ENCODE results near the gene PWP2. TPM values are rescaled to one million over a fixed set of nuclear protein-coding genes. Genes with fewer than 3 reads are reported as not detected.

Gene PWP2
- total and polyA plus RNA-seq, 10 of the 15 experiments (the other 5 are each of a cell fraction or from before 2014, with no cell fraction given) = 0.03 to 9.4 (median 2.0) TPM

DNA sequence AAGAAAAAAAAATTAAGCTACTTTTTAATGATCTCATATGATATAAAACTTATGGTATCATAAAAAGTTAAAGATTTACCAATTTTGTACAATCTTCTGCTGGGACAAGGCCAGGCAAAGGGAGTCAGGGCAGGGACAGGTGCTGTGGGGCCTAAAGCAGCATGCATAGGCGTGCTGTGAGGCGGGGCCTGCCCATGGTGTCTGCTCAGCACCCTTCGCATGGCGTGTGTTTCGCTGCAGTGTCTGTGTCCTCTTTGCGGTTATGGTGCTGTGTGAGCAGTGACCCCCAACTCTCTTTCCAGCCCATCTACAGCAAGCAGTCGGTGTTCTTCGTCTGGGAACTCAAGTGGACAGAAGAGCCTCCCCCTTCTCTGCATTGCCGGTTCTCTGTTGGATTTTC lies 13.4 kb upstream of the PWP2 start:
- no peak for TF ChIP-seq IKZF2 (IDR thresholded peaks at IDR 0.05)
- TF ChIP-seq NBN (IDR thresholded peaks at IDR 0.05) = no peak
- TF ChIP-seq RAD51 (IDR thresholded peaks at IDR 0.05) = no peak
- no peak for TF ChIP-seq MYB (IDR thresholded peaks at IDR 0.05; ENCODE audit: borderline replicate concordance, low read depth, low read length)
- TF ChIP-seq, protein P1, sequence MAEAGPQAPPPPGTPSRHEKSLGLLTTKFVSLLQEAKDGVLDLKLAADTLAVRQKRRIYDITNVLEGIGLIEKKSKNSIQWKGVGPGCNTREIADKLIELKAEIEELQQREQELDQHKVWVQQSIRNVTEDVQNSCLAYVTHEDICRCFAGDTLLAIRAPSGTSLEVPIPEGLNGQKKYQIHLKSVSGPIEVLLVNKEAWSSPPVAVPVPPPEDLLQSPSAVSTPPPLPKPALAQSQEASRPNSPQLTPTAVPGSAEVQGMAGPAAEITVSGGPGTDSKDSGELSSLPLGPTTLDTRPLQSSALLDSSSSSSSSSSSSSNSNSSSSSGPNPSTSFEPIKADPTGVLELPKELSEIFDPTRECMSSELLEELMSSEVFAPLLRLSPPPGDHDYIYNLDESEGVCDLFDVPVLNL (IDR thresholded peaks at IDR 0.05; ENCODE audit: low read depth, low read length) = no peak
- no peak for TF ChIP-seq ZNF622 (IDR thresholded peaks at IDR 0.05)
- no peak for TF ChIP-seq CHD1 (IDR thresholded peaks at IDR 0.05; ENCODE audit: low read depth, low read length)
- TF ChIP-seq SREBF1 (IDR thresholded peaks at IDR 0.05; ENCODE audit: low read length) = no peak
- TF ChIP-seq EP300 (IDR thresholded peaks at IDR 0.05; ENCODE audit: borderline replicate concordance in 1 of 2, control insufficient read depth in 1 of 2, low read depth in 2 of 2, low read length in 2 of 2) = no peak
- TF ChIP-seq, protein P2, sequence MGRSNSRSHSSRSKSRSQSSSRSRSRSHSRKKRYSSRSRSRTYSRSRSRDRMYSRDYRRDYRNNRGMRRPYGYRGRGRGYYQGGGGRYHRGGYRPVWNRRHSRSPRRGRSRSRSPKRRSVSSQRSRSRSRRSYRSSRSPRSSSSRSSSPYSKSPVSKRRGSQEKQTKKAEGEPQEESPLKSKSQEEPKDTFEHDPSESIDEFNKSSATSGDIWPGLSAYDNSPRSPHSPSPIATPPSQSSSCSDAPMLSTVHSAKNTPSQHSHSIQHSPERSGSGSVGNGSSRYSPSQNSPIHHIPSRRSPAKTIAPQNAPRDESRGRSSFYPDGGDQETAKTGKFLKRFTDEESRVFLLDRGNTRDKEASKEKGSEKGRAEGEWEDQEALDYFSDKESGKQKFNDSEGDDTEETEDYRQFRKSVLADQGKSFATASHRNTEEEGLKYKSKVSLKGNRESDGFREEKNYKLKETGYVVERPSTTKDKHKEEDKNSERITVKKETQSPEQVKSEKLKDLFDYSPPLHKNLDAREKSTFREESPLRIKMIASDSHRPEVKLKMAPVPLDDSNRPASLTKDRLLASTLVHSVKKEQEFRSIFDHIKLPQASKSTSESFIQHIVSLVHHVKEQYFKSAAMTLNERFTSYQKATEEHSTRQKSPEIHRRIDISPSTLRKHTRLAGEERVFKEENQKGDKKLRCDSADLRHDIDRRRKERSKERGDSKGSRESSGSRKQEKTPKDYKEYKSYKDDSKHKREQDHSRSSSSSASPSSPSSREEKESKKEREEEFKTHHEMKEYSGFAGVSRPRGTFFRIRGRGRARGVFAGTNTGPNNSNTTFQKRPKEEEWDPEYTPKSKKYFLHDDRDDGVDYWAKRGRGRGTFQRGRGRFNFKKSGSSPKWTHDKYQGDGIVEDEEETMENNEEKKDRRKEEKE (IDR thresholded peaks at IDR 0.05) = no peak
- TF ChIP-seq FOXK2 (IDR thresholded peaks at IDR 0.05) = no peak
- no peak for TF ChIP-seq EGR1 (IDR thresholded peaks at IDR 0.05; ENCODE audit: borderline replicate concordance in 1 of 2, low read depth in 2 of 2, low read length in 2 of 2)
- no peak for TF ChIP-seq STAT3 (IDR thresholded peaks at IDR 0.05; ENCODE audit: low read depth, low read length)
- TF ChIP-seq CBX5 (IDR thresholded peaks at IDR 0.05; ENCODE audit: low read depth) = no peak
- no peak for TF ChIP-seq RUNX3 (IDR thresholded peaks at IDR 0.05; ENCODE audit: low read length)
- FAIRE-seq (no peak), DNase-seq (ENCODE audit: low read depth, low spot score) (no peak), ATAC-seq (no peak)
- Histone ChIP-seq H3K79me2 (ENCODE audit: control insufficient read depth, insufficient read depth, low read length) (no peaks in the 10 kb centered on the region), H3K27me3 (replicated peaks in 1 of 2; ENCODE audit: control insufficient read depth in 2 of 2, insufficient read depth in 2 of 2, low read length in 1 of 2) (no peaks in the 10 kb centered on the region), H4K20me1 (ENCODE audit: control insufficient read depth, insufficient read depth) (no peaks in the 10 kb centered on the region), H3K9ac (ENCODE audit: control insufficient read depth, insufficient read depth, low read length) (no peak overlapping the region), H3K4me3 (no peak overlapping the region), H3K36me3 (ENCODE audit: control insufficient read depth in 2 of 2, insufficient read depth in 2 of 2, low read length in 1 of 2) (peaks cover 5 to 15% of the 10 kb centered on the region in 2 experiments; a peak in 3 of 4 replicates), H3K4me1 (ENCODE audit: control insufficient read depth, insufficient read depth, low read length) (no peaks in the 10 kb centered on the region), H2AFZ (ENCODE audit: control insufficient read depth, low read depth, low read length) (no peak overlapping the region), H3K4me2 (ENCODE audit: control insufficient read depth, insufficient read depth) (no peak overlapping the region), H3K27ac (ENCODE audit: control insufficient read depth, insufficient read depth) (no peak overlapping the region), H3K9me3 (replicated peaks; ENCODE audit: control insufficient read depth, insufficient read depth, low read length) (no peaks in the 10 kb centered on the region)
- no TSS peak for BruUV-seq (replicated peaks)
- ChIA-PET RAD21 (ENCODE audit: unreplicated experiment) (interaction anchor here (1.1 kb wide), 1 partner anchor 699 kb away, joined by 3 read pairs; no protein-coding TSS in a partner anchor), POLR2A (interaction anchor here (0.7 kb wide), 1 partner anchor 36 kb away, joined by 3 read pairs; no protein-coding TSS in a partner anchor), CTCF (interaction anchor here (1.0 kb wide), 1 partner anchor 18 kb away, joined by 3 read pairs; no protein-coding TSS in a partner anchor), SMC1A (ENCODE audit: uncharacterized antibody, unreplicated experiment) (no interaction called here)
- 93% methylated on average over 9 of the region's 9 CpGs for WGBS (ENCODE audit: insufficient coverage, insufficient replicate concordance, low lambda C conversion rate, missing lambda C conversion rate)
- in situ Hi-C loops (cut with MboI) = no loop called here
- intact Hi-C loops (cut with micrococcal nuclease; ENCODE audit: unreplicated experiment) = no loop called here
